GM18508 (cell line): Measurements from ENCODE around the gene GRID1.
"Not testable (repeated sequence)": the region's sequence is repeated elsewhere in the genome, so short reads cannot be mapped to it uniquely, and the experiment has no call there.

Experiments
- ATAC-seq: cut with Tn5 transposase; IDR thresholded peaks from one replicate; pipeline ENCODE4 v1.9.1; 2021; ENCODE audit warnings: moderate number of reproducible peaks; ENCODE audit not compliant: insufficient read depth, unreplicated experiment

The GRID1 gene

DNA sequence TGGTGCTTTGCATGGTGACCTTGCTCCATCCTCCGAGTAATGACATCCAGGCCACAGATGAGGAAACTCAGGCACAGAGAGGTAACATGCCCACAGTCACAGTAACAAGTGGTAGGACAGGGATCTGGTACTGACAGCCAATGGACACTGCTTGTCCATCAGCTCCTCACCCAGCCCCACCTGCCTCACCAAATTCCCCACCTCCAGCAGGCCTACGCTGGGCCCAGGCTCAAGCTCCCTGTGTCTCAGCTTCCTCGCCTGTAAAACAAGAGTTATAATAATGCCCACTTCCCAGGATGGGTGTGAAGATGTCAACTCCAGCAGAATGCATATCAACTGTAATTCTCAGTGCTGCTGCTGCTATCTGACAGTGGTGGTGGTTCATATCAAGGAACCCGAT lies 123.8 kb downstream of the GRID1 start:
- ATAC-seq: no peak

DNA sequence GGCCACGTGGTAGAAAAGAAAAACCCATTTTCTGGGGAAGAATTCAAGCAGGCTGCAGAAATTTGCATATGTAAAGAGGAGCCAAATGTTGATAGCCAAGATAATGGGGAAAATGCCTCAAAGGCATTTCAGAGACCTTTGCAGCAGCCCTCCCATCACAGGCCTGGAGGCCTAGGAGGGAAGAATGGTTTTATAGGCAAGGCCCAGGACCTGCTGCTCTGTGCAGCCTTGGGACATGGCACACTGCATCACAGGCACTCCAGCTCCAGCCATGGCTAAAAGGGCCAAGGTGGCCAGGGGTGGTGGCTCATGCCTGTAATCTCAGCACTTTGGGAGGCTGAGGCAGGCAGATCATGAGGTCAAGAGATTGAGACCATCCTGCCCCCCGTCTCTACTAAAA lies 128.5 kb downstream of the GRID1 start:
- ATAC-seq: not testable (repeated sequence)

DNA sequence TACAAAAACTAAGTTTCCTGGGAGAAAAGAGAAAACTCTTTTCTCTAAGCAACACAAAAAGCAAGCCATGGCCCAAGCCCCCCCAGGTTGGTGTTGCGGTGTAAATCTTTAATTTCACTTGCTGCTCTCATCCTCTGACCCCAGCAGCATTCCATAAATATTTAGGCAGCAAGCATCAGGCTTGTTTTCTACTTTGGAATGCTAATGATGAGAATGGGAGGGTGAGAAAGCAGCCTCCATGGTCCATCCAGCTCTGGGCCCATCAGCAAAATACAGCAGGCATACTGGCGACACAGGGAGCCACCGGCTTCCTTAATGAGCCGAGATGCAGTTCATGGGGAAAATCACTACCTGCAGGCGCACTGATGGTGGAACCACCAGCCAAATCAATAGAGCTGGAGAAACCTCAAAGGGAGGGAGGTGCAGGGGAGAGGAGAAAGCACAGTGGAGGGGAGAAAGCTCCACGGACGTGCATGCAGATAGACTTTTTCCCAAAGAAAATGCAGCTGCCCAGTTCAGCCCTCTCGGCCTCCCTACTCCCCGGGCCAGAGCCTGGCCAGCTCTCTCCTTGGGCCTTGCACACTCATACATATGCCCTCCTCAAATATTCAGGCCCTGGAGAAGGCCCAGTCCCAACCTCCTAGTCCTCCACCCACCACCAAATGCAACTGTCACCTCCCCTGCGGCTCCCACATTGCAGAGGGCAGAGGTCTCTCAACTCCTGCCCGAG lies 131.9 kb downstream of the GRID1 start:
- ATAC-seq: no peak

- no peak for ATAC-seq
Measured at GRCh38 chr10:86234107-86234506, 132.5 kb downstream of the GRID1 start.

GRCh38 chr10:86233131-86233530 lies 133.5 kb downstream of the GRID1 start:
- ATAC-seq: no peak

DNA sequence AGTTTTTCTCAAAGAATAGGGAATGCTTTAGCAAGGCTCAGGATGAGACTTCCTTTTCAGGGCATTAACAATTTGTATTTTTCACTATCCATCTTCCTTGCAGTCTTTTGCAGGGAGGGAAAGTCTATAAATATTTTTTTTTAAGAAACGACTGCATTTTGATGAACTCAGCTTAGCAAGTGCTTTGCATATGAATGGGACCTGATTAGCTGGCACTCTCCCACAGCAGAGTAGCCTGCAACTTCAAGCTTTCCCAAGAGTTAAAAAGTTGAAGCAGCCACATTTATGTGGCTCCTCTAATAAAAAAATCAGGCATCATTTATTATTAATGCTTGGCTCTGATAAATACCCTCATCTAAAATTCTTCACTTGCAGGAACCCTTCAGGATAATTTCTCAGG lies 134.0 kb downstream of the GRID1 start:
- ATAC-seq: no peak

GRCh38 chr10:86231796-86232560 lies 134.6 kb downstream of the GRID1 start:
- no peak for ATAC-seq

DNA sequence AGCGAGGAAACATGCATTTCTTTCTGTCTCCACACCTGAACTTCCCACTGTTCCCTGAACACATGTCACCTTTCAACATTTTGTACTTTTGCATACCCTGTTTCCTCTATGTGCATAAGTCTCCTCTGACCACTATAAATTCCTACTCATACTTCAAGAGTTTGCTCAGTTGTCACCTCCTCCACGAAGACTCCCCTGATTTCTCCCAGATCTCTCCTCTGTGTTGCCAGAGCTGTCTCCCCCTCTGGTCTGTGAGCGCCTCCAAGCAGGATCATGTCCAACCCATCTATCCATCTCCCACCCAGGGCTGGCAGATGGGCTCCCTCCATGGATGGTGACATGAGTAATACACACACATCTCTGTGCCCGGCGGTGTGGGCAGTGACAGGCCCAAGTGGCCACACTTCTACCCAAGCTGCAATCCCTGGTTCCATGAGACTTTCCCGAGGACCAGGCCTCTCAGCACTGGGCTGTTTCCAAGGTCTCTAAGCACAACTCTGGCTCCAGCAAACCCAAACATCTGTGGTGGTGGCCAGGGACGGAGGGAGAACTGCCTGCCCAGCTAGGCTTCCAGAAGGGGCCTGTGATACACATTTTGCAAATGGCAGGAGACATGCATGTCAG lies 135.9 kb downstream of the GRID1 start:
- no peak for ATAC-seq

DNA sequence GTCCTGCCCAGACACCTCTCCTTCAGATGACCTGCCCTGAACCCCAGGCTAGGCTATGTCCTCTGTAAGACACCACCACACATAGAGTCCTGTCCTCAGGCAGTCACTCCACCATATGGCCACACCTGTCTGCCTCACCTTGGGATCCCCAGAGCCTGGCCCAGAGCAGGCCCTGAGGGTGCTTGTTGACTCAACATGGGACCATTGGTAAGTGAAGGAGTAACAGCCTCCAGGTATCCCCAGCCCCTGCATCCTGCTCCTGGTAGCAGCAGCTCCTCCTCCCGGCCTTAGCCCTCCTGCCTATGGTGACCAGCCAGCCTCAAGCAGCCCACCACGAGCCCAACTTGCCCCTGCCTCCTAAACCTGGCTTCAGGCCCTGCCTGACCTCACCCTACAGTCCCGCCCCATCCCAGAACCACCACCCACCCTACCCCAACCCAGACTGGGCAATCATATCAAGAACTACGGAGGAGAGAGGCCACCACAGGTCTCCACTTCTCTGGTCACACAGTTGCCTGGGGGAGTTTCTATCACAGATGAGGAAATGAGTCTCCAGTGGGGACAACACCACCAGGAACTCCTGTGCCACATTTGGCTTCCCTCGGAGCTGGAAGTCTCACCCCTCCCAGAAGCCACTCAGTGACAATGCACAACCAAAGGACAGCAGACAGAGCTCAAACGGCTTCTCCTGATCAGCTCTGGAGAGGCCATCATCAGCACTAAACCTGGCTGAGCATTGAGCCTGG lies 136.6 kb downstream of the GRID1 start:
- ATAC-seq: no peak

GRCh38 chr10:86229376-86229775 lies 137.2 kb downstream of the GRID1 start:
- ATAC-seq: no peak

DNA sequence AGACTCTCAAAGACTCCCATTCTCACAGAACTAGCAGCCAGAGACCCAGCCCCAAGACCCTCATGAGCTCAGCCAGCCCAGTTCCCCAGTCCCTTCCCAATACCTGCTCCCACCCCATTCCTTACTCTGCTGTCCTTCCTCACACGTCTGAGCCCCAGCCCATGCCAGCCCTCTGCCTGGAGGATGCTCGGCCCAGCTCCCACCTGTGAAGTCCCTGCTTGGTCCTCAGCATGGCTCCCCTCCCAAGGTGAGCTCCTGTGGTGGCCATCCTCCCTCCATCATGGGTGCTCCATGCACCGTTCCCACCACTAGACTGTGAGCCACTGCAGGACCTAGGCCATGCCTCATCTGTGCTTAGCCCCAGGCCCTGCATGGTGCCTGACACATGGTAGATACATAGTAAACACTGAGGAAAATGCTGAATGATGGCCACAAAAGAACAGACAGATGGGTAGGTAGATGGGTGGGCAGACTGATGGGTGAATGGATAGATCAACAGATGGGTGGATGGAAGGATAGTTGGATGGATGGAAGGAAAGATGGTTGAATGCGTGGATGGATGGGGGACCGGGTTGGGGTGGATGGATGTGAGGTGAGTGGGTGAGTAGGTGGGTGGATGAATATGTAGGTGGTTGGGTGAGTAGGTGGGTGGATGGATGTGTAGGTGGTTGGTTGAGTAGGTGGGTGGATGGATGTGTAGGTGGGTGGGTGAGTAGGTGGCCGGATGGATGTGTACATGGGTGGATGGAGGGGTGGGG lies 138.9 kb downstream of the GRID1 start:
- ATAC-seq: no peak

GRCh38 chr10:86226781-86227201 lies 139.8 kb downstream of the GRID1 start:
- no peak for ATAC-seq

- no peak for ATAC-seq
Measured at GRCh38 chr10:86226016-86226415, 140.6 kb downstream of the GRID1 start.

DNA sequence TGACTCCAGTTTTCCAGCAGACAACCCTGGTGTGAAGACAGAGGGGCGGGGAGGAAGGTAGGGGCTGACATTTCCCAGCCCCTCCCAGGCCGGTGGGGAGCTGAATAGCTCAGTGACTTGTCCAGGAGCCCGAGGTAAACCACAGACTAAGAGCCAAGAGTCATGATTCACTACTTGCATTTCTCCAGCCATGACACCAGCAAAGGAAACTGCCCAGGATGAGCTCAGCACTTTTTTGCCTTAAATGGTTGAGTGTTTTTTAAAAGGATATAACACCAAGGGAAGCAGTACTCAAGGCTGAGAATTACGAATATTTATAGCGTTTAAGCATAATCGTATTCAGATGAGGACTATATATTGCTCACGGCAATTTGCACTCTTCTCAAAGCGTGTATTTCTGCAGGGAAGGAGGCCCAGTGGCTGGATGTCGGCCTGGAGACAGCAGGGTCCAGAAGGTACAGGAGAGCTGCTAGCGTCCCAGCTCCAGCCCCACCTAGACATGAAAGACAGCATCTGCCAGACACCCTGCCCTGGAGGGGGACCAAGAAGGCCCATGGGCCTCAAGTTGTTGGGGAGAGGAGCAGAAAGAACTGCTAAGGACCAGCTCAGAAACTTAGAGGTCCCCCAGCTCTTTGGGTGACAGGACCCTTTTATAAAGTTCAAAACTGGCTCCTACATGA lies 141.4 kb downstream of the GRID1 start:
- no peak for ATAC-seq

GRCh38 chr10:86224354-86225102 lies 142.1 kb downstream of the GRID1 start:
- ATAC-seq: no peak

DNA sequence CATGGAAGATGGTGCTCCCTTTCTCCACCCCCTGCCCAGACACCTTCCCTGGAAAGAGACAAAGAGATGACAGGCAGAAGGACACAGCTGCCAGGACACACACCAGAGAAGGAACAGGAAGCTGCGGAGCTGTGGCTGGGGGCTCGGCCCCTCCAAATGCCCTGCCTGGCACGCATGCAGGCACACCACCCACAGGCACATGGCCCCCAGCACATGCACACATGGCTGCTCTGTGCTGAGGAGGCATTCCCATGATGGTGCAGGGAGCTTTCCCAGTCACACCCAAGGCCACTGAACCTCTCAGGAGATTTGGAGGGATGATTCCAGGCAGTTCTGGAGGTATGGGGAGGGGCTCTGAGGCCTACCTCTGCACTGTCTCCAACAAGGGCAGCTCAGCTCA lies 143.3 kb downstream of the GRID1 start:
- ATAC-seq: no peak

- no peak for ATAC-seq
Measured at GRCh38 chr10:86222687-86223086, 143.9 kb downstream of the GRID1 start.

DNA sequence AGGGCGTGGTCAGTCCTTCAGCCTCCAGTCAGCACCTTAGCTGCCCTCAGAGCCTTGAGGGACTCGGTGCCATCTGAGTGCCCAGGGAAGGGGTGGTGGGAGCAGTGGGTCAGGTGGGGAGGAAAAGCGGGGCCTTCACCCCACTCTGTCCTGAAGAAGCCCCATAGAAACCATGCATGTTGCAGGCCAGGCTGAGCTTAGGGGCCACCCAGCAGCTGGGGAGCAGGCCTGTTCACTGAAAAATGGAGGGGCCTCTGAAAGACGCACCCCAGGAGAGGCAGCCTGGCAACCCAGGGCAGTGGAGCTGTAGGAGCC lies 144.3 kb downstream of the GRID1 start:
- no peak for ATAC-seq
